GM10266 (cell line): ENCODE measurements around the gene DUSP2.

Source experiments
- DNase-seq: peaks from one replicate; pipeline ENCODE4 v3.0.0; 2012; ENCODE audit errors: extremely low spot score
- TF ChIP-seq, protein P1 (sequence below): IDR thresholded peaks from 2 replicates; pipeline ENCODE4 v1.5.1; 2012; ENCODE audit warnings: mild to moderate bottlenecking, low read depth; ENCODE audit not compliant: control insufficient read depth, insufficient read depth; ENCODE audit errors: missing control alignments

DUSP2 gene

GRCh38 chr2:96135171-96135570 is 10.1 kb downstream of the DUSP2 start:
- no peak for DNase-seq
- TF ChIP-seq, protein P1, sequence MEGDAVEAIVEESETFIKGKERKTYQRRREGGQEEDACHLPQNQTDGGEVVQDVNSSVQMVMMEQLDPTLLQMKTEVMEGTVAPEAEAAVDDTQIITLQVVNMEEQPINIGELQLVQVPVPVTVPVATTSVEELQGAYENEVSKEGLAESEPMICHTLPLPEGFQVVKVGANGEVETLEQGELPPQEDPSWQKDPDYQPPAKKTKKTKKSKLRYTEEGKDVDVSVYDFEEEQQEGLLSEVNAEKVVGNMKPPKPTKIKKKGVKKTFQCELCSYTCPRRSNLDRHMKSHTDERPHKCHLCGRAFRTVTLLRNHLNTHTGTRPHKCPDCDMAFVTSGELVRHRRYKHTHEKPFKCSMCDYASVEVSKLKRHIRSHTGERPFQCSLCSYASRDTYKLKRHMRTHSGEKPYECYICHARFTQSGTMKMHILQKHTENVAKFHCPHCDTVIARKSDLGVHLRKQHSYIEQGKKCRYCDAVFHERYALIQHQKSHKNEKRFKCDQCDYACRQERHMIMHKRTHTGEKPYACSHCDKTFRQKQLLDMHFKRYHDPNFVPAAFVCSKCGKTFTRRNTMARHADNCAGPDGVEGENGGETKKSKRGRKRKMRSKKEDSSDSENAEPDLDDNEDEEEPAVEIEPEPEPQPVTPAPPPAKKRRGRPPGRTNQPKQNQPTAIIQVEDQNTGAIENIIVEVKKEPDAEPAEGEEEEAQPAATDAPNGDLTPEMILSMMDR = no peak

GRCh38 chr2:96134421-96134820 is 10.8 kb downstream of the DUSP2 start:
- TF ChIP-seq, protein P1 = no peak
- no peak for DNase-seq

DNA sequence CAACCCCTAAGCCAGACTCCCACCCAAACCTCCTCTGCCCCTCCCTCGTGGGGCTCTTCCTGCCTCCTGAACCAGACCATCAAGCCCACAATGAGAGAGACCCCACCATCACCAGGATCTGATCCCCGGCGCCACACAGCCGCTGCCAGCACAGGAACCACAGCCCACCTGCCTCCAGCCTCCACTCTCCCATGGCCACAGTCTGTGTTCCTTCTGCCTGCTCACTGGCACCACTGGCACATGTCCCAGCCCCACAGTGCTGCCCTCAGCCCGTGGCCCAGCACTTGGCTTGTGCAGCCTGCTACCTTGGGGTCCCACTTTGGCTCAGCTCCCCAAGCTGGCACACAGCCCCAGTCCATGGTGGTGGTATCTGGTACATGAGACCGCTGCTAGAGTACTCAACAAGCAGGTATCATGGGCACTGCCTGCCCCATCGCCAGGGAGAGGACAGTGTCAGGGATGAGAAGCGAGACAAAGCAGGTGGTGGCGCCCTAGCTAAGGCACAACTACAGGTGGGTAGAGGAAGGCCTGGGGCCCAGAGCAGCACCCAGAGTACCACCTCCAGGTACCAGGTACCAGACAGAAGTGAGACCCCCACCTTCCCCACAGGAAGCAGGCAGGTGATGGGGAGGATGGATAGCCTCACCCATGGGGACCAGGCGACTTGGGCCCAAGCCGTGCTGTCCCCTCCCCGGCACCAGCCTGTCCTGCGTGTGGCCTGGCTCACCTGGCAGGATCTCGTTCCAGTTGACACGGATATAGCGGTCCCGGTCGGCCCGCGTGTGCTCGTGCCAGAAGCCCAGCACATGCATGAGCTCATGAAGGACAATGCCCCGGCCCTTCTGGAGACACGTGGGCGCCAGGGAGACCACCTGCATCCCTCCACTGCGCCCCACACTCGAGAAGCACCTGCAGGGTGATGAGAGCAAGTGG is 13.2 kb downstream of the DUSP2 start:
- TF ChIP-seq, protein P1 = no peak
- DNase-seq = no peak

DNA sequence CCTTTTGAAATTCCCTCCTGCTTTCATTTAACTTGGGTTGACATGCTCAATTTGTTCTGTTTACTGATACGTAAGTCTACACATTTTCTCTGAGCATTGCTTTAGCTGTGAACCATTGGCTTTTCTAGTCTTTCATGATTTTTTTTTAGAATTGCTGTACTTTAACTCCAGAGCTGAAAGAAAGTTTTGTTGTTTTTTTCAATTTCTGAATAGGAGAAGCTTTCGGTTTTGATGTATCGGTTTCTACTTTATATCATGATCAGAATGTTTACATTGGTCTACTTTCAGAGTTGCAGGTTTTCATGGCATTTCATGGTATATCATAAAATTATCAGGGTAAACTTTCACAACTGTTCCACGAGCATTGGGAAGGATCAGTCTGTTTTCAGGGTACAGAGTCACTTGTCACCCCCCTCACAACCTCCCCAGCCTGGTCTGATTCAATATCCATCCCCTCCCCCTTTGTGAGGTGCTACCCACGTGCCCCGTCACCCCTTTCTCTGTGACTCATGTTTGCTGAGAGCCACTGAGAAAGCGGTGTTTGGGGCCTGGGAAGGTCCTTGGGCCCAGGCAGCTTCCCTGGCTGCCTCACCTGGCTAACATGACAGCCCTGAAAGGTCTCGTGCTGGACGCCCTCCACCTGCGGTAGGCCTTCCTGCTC is 14.0 kb downstream of the DUSP2 start:
- TF ChIP-seq, protein P1 = no peak
- DNase-seq = no peak

DNA sequence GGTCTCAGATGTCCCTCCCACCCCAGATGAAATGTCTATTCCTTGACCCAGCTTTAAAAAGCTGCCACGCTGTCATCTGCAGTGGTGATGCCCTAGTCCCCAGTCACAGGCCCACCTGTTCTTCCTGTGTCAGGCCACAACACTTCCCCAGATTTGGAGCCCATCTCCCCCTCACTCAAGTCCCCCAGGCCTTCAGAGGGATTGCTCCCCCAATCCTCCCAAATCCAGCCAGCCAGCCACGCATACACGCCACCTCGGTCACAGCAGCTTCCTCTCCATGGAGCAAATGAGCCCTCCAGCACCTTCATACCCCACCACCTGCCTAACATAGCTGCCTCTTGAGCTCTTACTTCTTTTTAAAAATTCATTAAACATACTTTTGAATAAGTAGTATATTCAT is 14.8 kb downstream of the DUSP2 start:
- no peak for DNase-seq
- TF ChIP-seq, protein P1 = no peak

- TF ChIP-seq, protein P1 = no peak
- no peak for DNase-seq
Measured at GRCh38 chr2:96129528-96130120, 15.6 kb downstream of the DUSP2 start.

GRCh38 chr2:96128456-96128855 is 16.8 kb downstream of the DUSP2 start:
- TF ChIP-seq, protein P1 = no peak
- DNase-seq = no peak
